PC-3 (cell line): ENCODE data around the gene KCND3. TPM values are rescaled to one million over a fixed set of nuclear protein-coding genes. Genes with fewer than 3 reads are reported as not detected.

Experiments
- ATAC-seq: fragments of 200-7000 bp; cut with Tn5 transposase; 2 replicates; pipeline ENCODE4 v1.9.1; 2020; ENCODE audit warnings: mild to moderate bottlenecking, moderate library complexity
- BruUV-seq: library from RNA; stranded (reverse); fragments of 400-500 nt; replicated peaks from 2 replicates; lab custom pipeline; 2021; lab: Mats Ljungman, UMichigan
- CTCF ChIA-PET: fragments of 300-600 bp; sonication (Branson Sonifier 250); formaldehyde crosslinking; loops from one replicate; lab custom pipeline; 2022; ENCODE audit warnings: antibody characterized with exemption; lab: Charles Lee
- POLR2A ChIA-PET: fragments of 300-600 bp; sonication (Branson Sonifier 250); formaldehyde crosslinking; loops from one replicate; lab custom pipeline; 2022; ENCODE audit warnings: antibody characterized with exemption; ENCODE audit not compliant: unreplicated experiment; lab: Charles Lee
- DNase-seq: peaks from one replicate; pipeline ENCODE4 v3.0.0-alpha.2; 2015
- H2AFZ ChIP-seq: fragments of 300-600 bp; sonication (generic); 2 replicates; pipeline ENCODE4 v1.6.0; 2016; ENCODE audit warnings: antibody characterized with exemption, low read length
- H3F3A ChIP-seq: fragments of 300-600 bp; sonication (generic); one replicate; pipeline ENCODE4 v1.6.0; 2017; ENCODE audit warnings: antibody characterized with exemption, low read length, control low read depth, mild to moderate bottlenecking; ENCODE audit not compliant: unreplicated experiment
- H3K27ac ChIP-seq: fragments of 300-600 bp; sonication (generic); 2 replicates; pipeline ENCODE4 v1.5.1; 2016; ENCODE audit warnings: mild to moderate bottlenecking, low read length
- H3K27me3 ChIP-seq: fragments of 300-600 bp; sonication (generic); 2 replicates; pipeline ENCODE4 v1.6.1; 2016; ENCODE audit warnings: low read length, mixed read lengths
- H3K36me3 ChIP-seq: fragments of 300-600 bp; sonication (generic); 2 replicates; pipeline ENCODE4 v1.6.1; 2016; ENCODE audit warnings: low read depth, mixed run types, low read length, mixed read lengths
- H3K4me1 ChIP-seq: fragments of 300-600 bp; sonication (generic); 2 replicates; pipeline ENCODE4 v1.5.1; 2016; ENCODE audit warnings: low read length; ENCODE audit not compliant: insufficient read depth
- H3K4me2 ChIP-seq: fragments of 300-600 bp; sonication (generic); 2 replicates; pipeline ENCODE4 v1.6.0; 2016; ENCODE audit warnings: low read length
- H3K4me3 ChIP-seq: fragments of 300-600 bp; sonication (generic); 2 replicates; pipeline ENCODE4 v1.5.1; 2016; ENCODE audit warnings: mild to moderate bottlenecking, low read length, mixed read lengths
- H3K79me2 ChIP-seq: fragments of 300-600 bp; sonication (generic); 2 replicates; pipeline ENCODE4 v1.6.1; 2017; ENCODE audit warnings: low read length, mixed read lengths
- H3K9ac ChIP-seq: fragments of 300-600 bp; sonication (generic); 2 replicates; pipeline ENCODE4 v1.6.0; 2016; ENCODE audit warnings: mild to moderate bottlenecking, low read length
- H3K9me2 ChIP-seq: fragments of 300-600 bp; sonication (generic); replicated peaks from 2 replicates; pipeline ENCODE4 v1.6.1; 2016; ENCODE audit warnings: mixed run types, low read length, mixed read lengths
- H3K9me3 ChIP-seq: fragments of 300-600 bp; sonication (generic); 2 replicates; pipeline ENCODE4 v1.6.1; 2016; ENCODE audit warnings: low read length, mixed read lengths
- H4K20me1 ChIP-seq: fragments of 300-600 bp; sonication (generic); 2 replicates; pipeline ENCODE4 v1.6.1; 2016; ENCODE audit warnings: low read length, mixed read lengths
- CTCF ChIP-seq: fragments of 300-600 bp; sonication (generic); conservative IDR thresholded peaks from 2 replicates; pipeline ENCODE4 v1.5.1; 2017; ENCODE audit warnings: antibody characterized with exemption, low read depth, mild to moderate bottlenecking, low read length
- EZH2 ChIP-seq: fragments of 300-600 bp; sonication (generic); IDR thresholded peaks from one replicate; pipeline ENCODE4 v1.6.1; 2017; ENCODE audit warnings: antibody characterized with exemption, mild to moderate bottlenecking, low read length; ENCODE audit not compliant: unreplicated experiment
- EZH2phosphoT487 ChIP-seq: fragments of 300-600 bp; sonication (generic); IDR thresholded peaks from 2 replicates; pipeline ENCODE4 v1.6.1; 2018; ENCODE audit warnings: mild to moderate bottlenecking, antibody characterized with exemption, low read length, borderline replicate concordance
- intact Hi-C: fragments of 100-400 bp; cut with micrococcal nuclease; formaldehyde crosslinking; loops from 2 replicates; pipeline ENCODE4 v1.9.0; 2023
- total RNA-seq: library from RNA; depleted of rRNA; stranded (reverse); fragments of >200 nt; gene quantifications from 2 replicates; pipeline ENCODE4 v1.2.3, GENCODE V29; 2014

The KCND3 gene
- total RNA-seq, 1 experiment from 2014 or later = not detected

GRCh38 chr1:111777301-111777700 is 212.2 kb downstream of the KCND3 start:
- CTCF ChIA-PET = interaction anchor here (0.6 kb wide), 1 partner anchor 521 kb away, joined by 3 read pairs; no protein-coding TSS in a partner anchor

GRCh38 chr1:111776861-111777260 is 212.6 kb downstream of the KCND3 start:
- Histone ChIP-seq H3K27ac (no peak overlapping the region), H3K9me3 (no peaks in the 10 kb centered on the region), H4K20me1 (no peaks in the 10 kb centered on the region), H3K4me2 (no peak overlapping the region), H3K79me2 (no peaks in the 10 kb centered on the region), H3K36me3 (no peaks in the 10 kb centered on the region), H3K4me3 (no peak overlapping the region), H2AFZ (no peak overlapping the region), H3K4me1 (no peaks in the 10 kb centered on the region), H3K27me3 (0 out of 2 replicates have a peak, but pooled peaks cover 4% of the 10 kb centered on the region), H3K9me2 (no peaks in the 10 kb centered on the region), H3K9ac (no peak overlapping the region), H3F3A (no peaks in the 10 kb centered on the region)
- ChIA-PET POLR2A (no interaction called here), CTCF (no interaction called here)
- no peak for TF ChIP-seq EZH2phosphoT487
- TF ChIP-seq CTCF = no peak
- TF ChIP-seq EZH2 = no peak
- ATAC-seq (no peak), DNase-seq (no peak)
- intact Hi-C loops = no loop called here
- no TSS peak for BruUV-seq

More at GRCh38 chr1:111777301-111777700, 212.2 kb downstream of the KCND3 start:
- POLR2A ChIA-PET = no interaction called here
- Histone ChIP-seq H3K9me3 (no peaks in the 10 kb centered on the region), H3K4me1 (no peaks in the 10 kb centered on the region), H3F3A (no peaks in the 10 kb centered on the region), H3K9ac (no peak overlapping the region), H3K4me2 (no peak overlapping the region), H3K27ac (no peak overlapping the region), H3K27me3 (0 out of 2 replicates have a peak, but pooled peaks cover 4% of the 10 kb centered on the region), H3K36me3 (no peaks in the 10 kb centered on the region), H3K9me2 (no peaks in the 10 kb centered on the region), H3K4me3 (no peak overlapping the region), H4K20me1 (no peaks in the 10 kb centered on the region), H3K79me2 (no peaks in the 10 kb centered on the region), H2AFZ (no peak overlapping the region)
- DNase-seq = no peak
- no TSS peak for BruUV-seq
- ATAC-seq = no peak
- intact Hi-C loops = no loop called here
- TF ChIP-seq EZH2 (no peak), CTCF (no peak), EZH2phosphoT487 (no peak)

- Histone ChIP-seq H3K4me2 (no peak overlapping the region), H3K9me3 (no peaks in the 10 kb centered on the region), H3K79me2 (no peaks in the 10 kb centered on the region), H3K4me1 (no peaks in the 10 kb centered on the region), H3K27me3 (0 out of 2 replicates have a peak, but pooled peaks cover 4% of the 10 kb centered on the region), H3K27ac (no peak overlapping the region), H2AFZ (no peak overlapping the region), H3K4me3 (no peak overlapping the region), H4K20me1 (no peaks in the 10 kb centered on the region), H3F3A (no peaks in the 10 kb centered on the region), H3K9me2 (no peaks in the 10 kb centered on the region), H3K9ac (no peak overlapping the region), H3K36me3 (no peaks in the 10 kb centered on the region)
- no peak for ATAC-seq
- ChIA-PET CTCF (no interaction called here), POLR2A (no interaction called here)
- BruUV-seq = no TSS peak
- intact Hi-C loops = no loop called here
- no peak for TF ChIP-seq EZH2
- no peak for TF ChIP-seq CTCF
- no peak for TF ChIP-seq EZH2phosphoT487
- no peak for DNase-seq
Measured at GRCh38 chr1:111776391-111776790, 213.1 kb downstream of the KCND3 start.
